Kidney capillary endothelial cell (primary cell): ENCODE data around the gene SCNN1A.

ENCODE experiments used
- DNase-seq: peaks from one replicate; pipeline ENCODE4 v3.0.0-alpha.2; 2018; ENCODE audit warnings: low spot score

SCNN1A gene

DNA sequence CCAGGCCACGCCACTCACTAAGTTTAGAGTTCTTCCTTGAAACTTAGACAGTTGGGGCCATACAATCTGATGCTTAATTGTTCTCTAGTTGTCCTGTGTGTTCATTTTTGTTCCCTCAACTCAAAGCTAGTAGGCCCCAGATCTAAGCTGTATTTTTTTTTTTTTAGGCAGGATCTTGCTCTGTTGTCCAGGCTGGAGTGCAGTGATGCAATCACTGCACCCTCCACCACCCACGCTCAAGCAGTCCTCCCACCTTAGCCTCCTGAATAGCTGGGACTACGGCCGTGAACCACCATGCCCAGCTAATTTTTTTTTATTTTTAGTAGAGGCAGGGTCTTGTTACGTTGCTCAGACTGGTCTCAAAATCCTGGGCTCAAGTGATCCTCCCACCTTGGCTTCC, 41.0 kb downstream of the SCNN1A start:
- DNase-seq: no peak

- peak; percentile 41 for DNase-seq
Observed at GRCh38 chr12:6333566-6333965, 41.8 kb downstream of the SCNN1A start.

DNA sequence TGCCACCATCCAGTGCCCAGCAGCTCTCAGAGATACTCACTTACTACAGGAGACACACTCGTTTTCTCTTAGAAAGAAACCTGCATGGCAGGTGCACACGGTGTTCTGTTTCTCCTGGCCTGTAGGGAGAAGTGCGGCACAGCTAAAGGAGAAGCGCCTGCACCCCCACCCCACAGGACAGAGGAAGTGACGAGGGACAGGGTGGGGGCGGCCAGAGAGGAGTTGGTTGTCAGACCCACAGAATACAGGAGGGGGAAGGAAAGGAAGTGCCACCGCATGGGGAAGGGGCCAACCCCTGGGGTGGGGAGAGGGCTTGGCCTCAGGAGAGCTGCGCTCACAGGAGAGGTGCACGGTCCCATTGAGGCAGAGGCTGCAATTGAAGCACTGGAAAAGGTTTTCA, 42.3 kb downstream of the SCNN1A start:
- DNase-seq: no peak

DNA sequence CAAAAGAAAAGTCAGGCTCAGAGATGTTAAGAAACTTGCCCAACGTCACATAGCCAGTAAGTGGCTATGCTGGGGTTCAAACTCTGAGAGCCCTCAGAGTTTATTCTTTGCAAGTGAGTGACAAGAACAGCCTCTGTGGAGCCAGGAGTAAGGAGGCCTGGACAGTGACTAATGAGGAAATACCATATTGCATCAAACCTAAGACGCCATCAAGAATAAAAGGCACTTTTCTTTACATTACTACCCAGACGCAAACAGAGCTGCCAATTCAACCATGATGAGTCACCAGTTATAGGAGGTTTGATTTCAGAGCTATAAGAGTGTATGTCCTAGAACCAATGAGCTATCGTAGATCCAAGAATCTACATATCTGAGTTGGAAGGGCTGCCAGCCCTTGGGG, 42.9 kb downstream of the SCNN1A start:
- DNase-seq: peak; percentile 89

GRCh38 chr12:6330999-6331714, 44.2 kb downstream of the SCNN1A start:
- DNase-seq: no peak

GRCh38 chr12:6330192-6330591, 45.2 kb downstream of the SCNN1A start:
- no peak for DNase-seq

DNA sequence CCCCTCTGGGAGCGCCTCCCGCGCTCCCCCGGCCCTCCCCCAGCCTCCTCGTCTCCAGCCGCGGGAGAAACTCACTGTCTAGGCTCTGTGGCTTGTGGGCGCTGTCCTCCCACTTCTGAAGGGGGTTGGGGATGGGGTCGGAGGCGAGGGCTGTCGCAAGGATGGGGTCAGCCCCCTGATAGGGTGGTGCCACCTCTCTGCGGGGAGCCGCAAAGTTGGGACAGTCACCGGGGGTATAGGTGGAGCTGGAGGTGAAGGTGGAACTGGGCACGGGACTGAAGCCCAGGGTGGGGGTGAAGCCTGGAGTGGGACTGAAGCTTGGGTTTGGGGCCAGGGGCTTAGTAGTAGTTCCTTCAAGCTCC, 45.7 kb downstream of the SCNN1A start:
- DNase-seq: no peak

DNA sequence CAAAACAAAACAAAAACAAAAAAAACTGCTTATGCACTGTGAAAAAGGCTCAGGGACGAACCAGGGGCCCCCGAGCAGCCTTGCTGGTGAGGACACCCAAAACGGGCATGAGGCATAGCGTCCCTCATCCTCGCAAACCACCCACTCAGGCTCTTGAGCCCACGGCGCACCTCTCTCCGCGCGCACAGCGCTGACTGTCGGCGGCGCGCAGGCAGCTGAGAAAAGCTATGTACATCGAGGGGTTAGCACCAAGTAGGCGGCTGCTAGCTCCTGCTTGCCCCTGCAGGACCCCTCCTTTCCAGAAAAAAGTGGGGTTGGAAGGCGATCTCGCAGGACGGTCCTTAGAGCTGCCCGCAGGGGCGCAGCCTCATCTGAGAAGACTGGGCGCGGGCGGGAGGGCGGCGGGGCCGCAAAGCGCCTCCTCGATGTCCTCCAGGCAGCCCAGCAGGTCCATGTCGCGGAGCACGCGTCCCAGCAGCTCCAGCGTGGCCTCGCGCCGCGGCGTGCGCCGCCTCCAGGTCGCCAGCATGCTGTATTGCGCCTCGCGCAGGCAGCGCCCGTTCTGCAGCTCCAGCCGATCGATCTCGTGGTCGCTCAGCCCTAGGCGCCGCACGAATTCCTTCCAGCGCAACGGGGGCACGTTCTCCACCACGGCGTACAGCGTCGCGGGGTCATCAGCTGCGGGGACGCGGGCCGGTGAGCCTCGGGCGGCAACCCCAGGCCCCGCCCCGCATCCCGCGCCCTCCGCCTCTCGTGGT, 46.2 kb downstream of the SCNN1A start:
- DNase-seq: no peak

DNA sequence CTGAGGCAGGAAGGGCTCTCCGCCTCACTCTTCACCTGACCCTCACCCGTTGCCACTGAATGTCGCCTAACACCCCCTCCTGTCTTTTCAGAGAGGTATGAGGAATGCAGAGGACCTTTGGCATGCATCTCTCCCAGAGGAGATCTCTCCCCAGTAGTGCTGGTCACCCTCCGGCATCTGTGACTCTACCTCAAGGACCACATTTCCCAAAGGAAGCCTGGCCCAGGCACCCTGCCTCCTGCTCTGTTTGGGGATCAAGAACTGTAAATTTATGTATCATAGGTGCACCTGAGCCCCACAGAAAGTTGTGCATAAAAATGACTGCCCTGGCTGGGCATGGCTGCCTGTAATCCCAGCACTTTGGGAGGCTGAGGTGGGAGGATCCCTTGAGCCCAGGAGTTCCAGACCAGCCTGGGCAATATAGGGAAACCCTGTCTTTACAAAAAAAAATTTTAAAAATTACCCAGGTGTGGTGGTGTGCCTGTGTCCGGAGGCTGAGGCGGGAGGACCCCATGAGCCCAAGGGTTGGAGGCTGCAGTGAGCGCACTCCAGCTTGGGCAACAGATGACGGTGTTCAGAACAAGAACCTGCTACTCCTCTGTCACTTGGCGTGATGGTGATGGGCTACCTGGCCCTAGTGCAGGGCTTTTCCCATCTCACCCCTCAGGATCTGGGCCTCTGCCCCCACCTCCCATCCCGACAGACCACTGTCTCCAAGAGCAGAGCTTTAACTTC, 47.2 kb downstream of the SCNN1A start:
- no peak for DNase-seq

DNA sequence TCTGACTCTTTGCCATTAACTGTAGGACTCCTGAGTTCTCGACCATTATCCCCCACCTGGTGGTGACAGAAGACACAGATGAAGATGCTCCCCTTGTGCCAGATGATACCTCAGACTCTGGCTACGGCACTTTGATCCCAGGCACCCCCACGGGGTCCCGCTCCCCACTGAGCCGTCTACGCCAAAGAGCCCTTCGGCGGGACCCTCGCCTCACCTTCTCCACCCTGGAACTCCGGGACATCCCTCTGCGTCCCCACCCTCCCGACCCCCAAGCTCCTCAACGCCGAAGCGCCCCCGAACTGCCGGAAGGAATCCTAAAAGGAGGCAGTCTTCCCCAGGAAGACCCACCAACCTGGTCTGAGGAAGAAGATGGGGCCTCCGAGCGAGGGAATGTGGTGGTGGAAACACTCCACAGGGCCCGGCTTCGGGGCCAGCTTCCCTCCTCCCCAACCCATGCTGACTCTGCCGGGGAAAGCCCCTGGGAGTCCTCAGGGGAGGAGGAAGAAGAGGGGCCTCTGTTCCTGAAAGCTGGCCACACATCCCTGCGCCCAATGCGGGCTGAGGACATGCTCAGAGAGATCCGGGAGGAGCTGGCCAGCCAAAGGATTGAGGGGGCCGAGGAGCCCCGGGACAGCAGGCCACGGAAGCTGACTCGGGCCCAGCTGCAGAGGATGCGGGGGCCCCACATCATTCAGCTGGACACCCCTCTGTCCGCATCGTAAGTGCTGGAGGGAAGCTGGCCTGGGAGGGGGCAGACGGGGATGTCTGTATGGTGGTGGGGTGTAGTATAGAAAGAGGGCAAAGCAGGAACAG, 47.9 kb downstream of the SCNN1A start:
- DNase-seq: no peak

GRCh38 chr12:6326316-6327228, 48.8 kb downstream of the SCNN1A start:
- DNase-seq: peak; percentile 53

- DNase-seq: no peak
Observed at GRCh38 chr12:6324936-6325750, 50.2 kb downstream of the SCNN1A start.

- no peak for DNase-seq
Observed at GRCh38 chr12:6323995-6324711, 51.2 kb downstream of the SCNN1A start.

DNA sequence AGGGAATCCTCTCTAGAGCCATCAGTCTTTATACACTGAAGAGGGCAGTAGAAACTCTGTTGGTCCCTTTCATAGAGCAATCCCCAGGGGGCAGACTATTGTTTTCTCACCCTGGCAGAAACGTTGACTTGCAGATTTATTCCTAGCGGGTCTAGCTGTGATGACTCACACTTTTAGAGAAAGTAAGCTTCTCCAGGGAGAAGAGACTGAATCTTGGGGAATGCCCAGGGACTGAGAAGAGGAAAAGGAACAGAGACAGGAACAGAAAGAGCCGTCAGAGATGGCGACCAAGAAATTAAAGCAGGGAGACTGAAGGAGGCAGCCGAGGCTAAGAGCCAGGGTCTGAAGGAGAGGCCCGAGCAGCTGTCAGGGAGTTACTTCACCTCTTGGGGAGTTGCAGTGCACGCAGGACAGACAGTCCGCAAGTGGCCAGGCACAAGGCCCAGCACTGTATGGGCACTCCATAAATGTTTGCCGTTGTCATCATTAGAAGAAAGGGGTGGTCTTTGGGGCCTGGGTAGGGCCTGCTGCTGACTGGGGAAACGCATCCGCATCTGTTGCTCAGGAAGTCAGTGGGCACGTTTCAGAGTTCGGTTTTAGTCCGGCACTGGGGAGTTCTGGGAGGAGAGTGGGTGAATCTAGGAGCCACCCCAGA, 51.9 kb downstream of the SCNN1A start:
- peak; percentile 98 for DNase-seq

GRCh38 chr12:6322969-6323339, 52.4 kb downstream of the SCNN1A start:
- DNase-seq: no peak

- DNase-seq: no peak
Observed at GRCh38 chr12:6322352-6322751, 53.0 kb downstream of the SCNN1A start.

- no peak for DNase-seq
Observed at GRCh38 chr12:6321905-6322304, 53.5 kb downstream of the SCNN1A start.

DNA sequence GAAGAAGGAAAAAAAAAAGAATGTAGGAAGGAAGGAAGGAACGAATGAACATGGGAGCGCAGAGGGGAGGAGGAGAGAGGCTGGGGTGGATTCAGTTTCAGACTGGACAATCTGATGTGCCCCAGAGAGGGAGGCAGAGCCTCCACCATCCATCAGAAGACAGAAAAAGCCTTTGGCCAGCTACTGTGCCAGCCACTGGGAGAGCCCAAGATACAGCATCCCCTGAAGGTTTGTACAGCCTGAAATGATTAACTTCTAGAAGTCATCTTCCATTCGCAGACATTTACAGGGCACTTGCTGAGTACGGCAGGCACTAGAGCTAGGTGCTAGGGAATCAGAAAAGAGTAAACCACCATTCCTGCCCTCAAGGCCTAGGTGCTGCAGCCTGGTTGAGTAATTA, 55.9 kb downstream of the SCNN1A start:
- no peak for DNase-seq

DNA sequence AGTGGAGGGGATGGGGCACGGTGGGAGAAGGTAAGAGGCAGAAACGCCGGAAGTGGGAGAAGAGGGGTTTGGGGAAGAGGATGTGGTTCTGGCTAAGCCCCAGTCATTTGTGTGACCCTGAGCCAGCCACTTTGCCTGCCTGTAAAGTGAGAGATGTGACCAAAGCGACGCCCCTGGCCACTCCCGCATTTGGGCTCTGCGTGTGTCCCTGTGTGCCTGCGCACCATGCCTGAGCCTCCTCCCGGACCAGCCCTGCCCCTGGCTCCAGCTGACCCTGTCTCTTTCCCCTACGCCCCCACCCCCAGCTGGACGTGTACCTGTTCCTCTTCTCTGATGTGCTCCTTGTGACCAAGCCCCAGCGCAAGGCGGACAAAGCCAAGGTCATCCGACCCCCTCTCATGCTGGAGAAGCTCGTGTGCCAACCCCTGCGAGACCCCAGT, 56.9 kb downstream of the SCNN1A start:
- no peak for DNase-seq
